GM12875 (cell line): ENCODE results near the gene FOXL2.

Experiments used
- H3K4me3 ChIP-seq: one replicate; pipeline ENCODE4 v1.5.1; 2011; ENCODE audit warnings: low read depth, low read length, control low read depth
- TF ChIP-seq, protein P1 (sequence below): IDR thresholded peaks from 2 replicates; pipeline ENCODE4 v1.5.1; 2011; ENCODE audit warnings: low read depth, mild to moderate bottlenecking, control low read depth, inconsistent platforms, low read length, moderate library complexity, borderline replicate concordance; ENCODE audit not compliant: insufficient read depth

Gene FOXL2

DNA sequence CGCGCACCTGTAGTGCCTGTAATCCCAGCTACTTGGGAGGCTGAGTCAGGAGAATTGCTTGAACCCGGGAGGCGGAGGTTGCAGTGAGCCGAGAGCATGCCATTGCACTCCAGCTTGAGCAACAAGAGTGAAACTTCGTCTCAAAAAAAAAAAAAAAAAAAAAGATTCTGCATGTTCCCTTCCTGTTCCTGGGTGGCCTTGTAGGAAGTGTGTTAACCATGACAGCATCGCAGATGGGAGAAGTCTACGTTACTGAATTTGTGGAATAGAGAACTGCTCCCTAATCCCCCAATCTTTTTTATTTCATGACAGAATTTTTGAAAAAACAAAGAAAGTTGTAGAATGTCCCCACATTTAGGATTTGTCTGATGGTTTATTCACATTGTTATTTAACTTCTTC lies 45.4 kb downstream of the FOXL2 start:
- H3K4me3 ChIP-seq = no peak overlapping the region
- TF ChIP-seq, protein P1, sequence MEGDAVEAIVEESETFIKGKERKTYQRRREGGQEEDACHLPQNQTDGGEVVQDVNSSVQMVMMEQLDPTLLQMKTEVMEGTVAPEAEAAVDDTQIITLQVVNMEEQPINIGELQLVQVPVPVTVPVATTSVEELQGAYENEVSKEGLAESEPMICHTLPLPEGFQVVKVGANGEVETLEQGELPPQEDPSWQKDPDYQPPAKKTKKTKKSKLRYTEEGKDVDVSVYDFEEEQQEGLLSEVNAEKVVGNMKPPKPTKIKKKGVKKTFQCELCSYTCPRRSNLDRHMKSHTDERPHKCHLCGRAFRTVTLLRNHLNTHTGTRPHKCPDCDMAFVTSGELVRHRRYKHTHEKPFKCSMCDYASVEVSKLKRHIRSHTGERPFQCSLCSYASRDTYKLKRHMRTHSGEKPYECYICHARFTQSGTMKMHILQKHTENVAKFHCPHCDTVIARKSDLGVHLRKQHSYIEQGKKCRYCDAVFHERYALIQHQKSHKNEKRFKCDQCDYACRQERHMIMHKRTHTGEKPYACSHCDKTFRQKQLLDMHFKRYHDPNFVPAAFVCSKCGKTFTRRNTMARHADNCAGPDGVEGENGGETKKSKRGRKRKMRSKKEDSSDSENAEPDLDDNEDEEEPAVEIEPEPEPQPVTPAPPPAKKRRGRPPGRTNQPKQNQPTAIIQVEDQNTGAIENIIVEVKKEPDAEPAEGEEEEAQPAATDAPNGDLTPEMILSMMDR = no peak

DNA sequence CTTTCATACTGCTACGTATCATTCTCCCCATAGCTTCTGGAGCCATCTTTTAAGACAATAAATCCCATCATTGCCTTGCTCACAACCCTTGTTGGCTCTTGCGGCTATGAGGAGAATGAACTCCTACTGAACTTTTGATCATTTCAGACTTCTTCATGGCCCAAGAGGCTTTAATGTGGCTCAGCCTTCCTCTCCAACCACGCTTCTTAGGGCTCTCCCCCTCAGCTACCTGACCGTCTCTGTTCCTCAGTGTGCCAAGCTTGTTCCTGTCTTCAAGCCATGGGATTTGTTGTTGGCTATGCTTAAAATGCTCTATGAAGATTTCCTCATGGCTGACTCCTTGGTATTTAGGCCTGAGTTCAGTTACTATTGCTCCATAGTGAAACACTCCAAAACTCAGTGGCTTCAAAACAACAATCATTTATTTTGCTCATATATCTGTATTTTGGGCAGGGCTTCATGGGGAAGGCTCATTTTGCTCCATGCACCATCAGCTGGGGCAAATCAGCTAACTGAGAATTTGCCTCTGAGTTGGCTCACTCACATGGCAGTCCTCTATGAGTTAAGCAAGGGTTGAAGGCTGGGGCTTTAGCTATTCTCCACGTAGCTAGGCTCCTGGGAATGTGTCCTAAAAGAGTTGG lies 47.5 kb downstream of the FOXL2 start:
- no peak overlapping the region for H3K4me3 ChIP-seq
- TF ChIP-seq, protein P1 = no peak

DNA sequence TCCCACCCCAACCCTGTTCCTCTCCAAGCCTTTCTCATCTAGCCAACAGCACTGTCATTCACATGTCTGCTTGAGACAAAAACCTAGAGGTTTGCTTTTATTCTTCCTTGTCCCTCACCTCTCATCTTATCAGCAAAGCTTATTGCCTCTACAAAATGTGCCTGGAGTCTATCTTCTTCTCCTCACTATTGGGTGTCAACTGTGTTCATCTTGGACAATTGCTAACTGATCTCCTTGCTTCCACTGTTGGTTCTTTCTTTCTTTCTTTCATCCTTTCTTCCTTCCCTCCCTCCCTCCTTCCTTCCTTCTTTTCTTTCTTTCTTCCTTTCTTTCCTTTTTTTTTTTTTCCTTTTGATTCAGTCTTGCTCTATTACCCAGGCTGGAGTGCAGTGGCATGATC lies 48.2 kb downstream of the FOXL2 start:
- no peak overlapping the region for H3K4me3 ChIP-seq
- TF ChIP-seq, protein P1 = no peak

DNA sequence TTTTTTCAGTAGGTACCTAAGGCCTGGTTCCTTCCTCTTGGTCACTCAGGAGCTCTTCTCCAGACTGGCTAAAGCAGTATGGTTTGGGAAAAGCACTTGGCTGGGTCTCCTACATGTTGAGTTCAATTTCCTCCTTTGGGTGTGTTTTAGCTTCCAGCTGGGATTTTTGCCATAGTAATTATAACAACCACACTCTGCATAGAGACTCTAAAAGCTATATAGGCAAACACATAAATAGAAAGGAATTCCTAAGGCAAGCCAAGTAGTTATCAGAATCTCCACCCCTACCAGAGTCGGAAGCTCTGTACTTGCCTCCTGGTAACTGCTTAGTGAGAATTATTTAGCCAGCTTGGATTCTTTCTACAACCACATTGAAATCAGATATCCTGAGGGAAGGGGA lies 48.6 kb downstream of the FOXL2 start:
- TF ChIP-seq, protein P1 = no peak
- no peak overlapping the region for H3K4me3 ChIP-seq
